Peyer's patch (tissue), 4 donors: Measurements from ENCODE around the gene ADCY2.

Experiments used
- CTCF ChIP-seq, 6 experiments: fragments of 450-650 bp in 4 of 6; fragments of 200-600 bp in 2 of 6; sonication (generic) in 1 of 6; IDR thresholded peaks; one replicate each; pipeline ENCODE4 v1.5.1; 2017 to 2019; ENCODE audit warnings: antibody characterized with exemption in 6 of 6, mild to moderate bottlenecking in 3 of 6, moderate library complexity in 1 of 6
- POLR2A ChIP-seq, 2 donors: fragments of 450-650 bp; IDR thresholded peaks; one replicate each; pipeline ENCODE4 v1.5.1; 2017; ENCODE audit warnings: antibody characterized with exemption in 2 of 2, mild to moderate bottlenecking in 2 of 2, moderate library complexity in 2 of 2

- TF ChIP-seq CTCF (IDR thresholded peaks at IDR 0.05) = no peak
- no peak for TF ChIP-seq POLR2A (IDR thresholded peaks at IDR 0.05)
These were observed 26.6 kb downstream of the ADCY2 start for GRCh38 chr5:7422316-7423106.
